VCaP (cell line): ENCODE measurements around the gene CDH13.

Source experiments
- H3K27ac ChIP-seq: fragments of 450-650 bp; 2 replicates; pipeline ENCODE4 v1.5.1; 2017
- TF ChIP-seq, protein P1 (sequence below): fragments of 450-650 bp; conservative IDR thresholded peaks from 2 replicates; pipeline ENCODE4 v1.5.1; 2017; ENCODE audit warnings: mild to moderate bottlenecking, moderate library complexity

The CDH13 gene

DNA sequence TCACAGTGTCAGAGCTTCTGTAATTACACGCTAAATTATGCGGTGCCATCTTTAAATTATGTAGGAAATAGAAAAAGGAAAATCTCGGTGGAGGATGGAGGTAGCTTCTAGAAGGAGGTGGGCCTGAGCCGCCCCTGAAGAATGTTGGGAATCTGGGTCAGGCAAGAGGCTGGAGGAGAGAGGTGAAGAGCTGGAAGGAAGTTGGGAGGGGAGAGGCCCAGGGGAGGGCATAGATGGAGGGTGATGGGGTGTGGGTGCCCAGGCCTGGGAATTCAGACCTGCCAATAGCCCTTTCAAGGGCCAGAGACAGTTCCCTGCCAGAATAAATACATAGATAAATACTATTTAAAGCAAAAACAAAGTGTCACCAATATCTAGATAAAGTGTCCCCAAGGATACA, 766.0 kb downstream of the CDH13 start:
- H3K27ac ChIP-seq: no peak overlapping the region
- TF ChIP-seq, protein P1, sequence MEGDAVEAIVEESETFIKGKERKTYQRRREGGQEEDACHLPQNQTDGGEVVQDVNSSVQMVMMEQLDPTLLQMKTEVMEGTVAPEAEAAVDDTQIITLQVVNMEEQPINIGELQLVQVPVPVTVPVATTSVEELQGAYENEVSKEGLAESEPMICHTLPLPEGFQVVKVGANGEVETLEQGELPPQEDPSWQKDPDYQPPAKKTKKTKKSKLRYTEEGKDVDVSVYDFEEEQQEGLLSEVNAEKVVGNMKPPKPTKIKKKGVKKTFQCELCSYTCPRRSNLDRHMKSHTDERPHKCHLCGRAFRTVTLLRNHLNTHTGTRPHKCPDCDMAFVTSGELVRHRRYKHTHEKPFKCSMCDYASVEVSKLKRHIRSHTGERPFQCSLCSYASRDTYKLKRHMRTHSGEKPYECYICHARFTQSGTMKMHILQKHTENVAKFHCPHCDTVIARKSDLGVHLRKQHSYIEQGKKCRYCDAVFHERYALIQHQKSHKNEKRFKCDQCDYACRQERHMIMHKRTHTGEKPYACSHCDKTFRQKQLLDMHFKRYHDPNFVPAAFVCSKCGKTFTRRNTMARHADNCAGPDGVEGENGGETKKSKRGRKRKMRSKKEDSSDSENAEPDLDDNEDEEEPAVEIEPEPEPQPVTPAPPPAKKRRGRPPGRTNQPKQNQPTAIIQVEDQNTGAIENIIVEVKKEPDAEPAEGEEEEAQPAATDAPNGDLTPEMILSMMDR: no peak

DNA sequence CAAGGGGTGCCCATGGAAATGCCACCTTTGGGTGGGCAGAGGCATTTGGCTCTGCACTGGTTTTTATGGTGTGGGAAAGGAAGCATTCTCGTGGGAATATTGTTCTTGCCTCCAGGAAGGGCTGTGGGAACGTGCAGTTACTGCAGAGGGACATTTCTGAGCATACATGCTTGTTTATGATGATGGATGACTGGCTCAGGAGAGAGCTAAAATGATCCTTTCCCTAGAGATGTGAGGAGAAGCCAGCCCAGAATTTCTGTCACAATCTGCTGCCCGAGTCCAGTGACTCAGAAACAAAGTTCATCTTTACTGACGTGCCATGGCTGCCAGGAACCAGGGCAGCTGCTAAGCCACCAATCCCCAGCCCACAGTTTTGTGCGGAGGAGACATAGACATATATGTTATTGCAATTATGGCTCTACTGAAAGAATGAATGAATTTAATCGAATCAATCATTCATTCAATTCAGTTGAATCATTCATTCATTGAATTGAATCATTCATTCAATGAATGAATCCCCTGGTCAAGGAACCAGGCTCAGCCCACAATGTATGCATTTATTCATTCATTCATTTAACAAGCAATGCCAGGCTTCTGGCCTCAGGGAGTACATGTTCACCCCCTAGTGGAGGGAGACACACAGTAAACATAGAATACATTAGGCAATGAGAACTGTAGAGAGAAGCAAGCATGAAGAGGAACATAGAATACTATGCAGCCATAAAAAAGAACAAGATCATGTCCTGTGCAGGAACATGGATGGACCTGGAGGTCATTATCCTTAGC, 766.6 kb downstream of the CDH13 start:
- no peak overlapping the region for H3K27ac ChIP-seq
- TF ChIP-seq, protein P1: no peak

DNA sequence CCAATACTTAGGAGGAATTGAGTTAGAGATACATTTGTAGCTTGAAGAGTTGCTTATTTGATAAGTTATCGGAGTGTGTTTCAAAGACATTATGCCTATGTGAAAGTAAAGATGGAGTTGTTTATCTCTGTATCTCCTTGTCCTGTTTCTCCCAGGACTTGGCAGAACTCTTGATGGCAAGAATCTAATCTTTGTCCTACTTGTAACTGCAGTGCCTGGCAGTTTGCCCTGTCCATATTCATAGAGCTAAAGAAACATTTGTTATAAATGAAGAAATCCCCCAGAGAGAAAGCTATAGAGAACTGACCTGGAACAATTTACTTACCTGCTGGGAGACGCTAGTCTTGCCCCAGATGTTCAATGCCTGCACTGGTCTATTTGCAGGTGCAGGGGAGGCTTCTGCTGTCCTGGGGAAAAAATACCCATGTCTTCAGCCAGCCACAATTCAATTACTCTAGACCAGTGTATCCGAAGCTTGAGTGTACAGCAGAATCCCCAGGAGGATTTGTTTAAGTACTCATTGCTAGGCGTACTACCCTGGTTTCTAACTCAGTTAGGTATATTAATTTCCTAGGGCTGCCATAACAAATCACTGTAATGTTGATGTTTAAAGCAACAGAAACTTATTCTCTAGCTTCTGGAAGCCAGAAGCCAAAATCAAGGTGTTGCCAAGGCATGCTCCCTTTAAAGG, 771.0 kb downstream of the CDH13 start:
- no peak overlapping the region for H3K27ac ChIP-seq
- TF ChIP-seq, protein P1: no peak

DNA sequence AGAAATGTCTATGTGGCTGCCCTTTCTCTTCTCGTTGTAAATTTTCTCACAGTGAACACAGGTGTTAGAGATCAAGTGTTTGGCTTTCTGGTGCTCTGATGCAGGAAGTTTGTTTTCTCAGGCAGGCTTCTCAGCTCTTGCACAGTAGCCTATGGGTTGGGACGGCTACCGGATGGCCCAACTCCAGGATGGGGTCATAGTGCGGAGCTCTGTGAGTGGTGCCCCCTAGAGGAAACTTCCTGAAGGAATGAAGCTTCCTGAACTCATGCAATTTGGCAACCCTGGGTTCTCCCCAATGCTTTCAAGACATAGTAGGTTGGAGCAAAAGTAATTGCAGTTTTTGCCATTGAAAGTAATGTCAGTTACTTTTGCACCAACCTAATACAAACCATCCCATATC, 773.5 kb downstream of the CDH13 start:
- no peak overlapping the region for H3K27ac ChIP-seq
- TF ChIP-seq, protein P1: 0 out of 2 replicates have a peak, but pooled peaks have one; percentile 10

DNA sequence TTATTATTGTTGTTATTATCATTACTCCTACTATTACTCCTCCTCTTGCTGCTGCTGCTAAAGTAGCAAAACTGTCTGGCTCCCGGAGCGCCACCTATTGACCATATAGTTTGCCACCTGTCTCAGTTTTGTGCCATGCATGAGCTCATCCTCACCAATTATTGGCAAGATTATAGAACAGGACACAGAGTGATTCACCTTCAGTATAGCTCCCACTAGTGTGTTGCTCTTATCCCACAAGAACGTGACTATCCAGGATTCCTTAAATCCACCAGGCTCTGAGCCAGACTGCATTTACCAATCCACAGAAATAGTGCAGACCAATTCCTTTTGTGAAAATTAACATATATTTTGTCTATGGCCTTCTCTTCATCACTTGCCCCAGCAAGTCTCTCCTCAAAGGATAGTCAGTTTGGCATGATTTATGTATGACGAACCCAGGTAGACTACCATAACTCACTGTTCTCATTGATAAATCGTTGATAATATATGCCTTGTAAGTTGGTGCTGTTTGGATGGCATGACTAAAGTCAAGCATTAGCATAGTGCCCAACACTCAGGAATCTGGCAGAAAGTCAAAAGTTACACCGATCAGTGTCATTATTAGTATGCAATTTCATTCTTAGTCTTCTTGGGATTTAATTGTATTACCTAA, 775.5 kb downstream of the CDH13 start:
- TF ChIP-seq, protein P1: no peak
- H3K27ac ChIP-seq: no peak overlapping the region

DNA sequence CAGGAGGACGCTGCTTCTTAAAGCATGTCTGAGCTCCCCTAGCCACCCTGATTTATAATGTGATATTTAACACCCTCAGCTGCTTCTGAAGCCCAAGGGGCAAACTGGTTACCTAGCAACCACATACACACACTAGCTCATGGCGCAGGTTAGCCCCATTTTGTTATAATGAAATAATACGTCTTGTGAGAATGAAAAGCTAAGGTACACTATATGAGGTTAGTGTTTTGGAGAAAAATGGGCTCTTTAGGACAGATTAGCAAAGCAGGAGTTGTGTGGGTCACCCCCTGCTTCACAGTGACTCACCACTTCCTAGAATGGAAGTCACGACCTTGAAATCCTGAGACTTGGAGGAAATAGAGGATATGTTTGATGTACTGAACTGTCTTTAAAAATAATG, 776.2 kb downstream of the CDH13 start:
- TF ChIP-seq, protein P1: no peak
- H3K27ac ChIP-seq: no peak overlapping the region

DNA sequence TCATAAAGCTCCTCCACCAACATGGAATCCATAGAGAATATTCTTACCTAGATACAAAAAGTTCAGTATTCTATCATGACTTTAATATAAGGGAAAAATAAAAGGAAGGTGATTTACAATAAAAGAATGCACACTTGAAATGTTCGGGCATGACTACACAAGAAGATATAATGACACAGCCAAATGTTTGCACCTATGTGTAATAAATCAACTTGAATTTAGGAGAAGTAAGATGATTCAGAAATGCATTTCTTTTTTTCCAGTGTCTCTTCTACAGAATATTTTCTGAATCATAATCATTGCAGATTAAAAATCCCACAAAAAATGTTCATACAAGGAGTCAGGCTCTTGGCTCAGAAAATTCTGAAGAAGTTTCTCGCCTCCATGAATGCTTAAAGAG, 777.0 kb downstream of the CDH13 start:
- no peak overlapping the region for H3K27ac ChIP-seq
- TF ChIP-seq, protein P1: no peak
